ENCODE results near the gene NID1.

DNA sequence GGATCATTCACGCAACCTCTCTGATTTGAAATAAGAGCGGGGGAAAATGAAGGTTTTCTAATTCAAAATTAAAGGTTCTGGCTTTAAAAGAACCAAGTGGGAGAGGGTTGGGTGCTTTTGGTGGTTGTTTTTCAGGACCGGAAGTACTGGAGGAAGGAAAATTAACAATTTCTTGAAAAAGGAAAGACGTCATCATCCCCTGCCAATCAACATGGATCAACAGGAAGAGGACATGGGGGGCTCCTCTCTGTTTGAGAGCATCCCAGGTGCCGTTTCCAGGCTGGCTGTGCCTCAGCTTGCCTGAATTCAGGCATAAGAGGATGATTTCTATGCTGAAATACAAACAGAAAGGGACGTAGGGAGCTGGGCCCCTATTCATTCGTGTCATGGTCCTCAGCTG is 21.6 kb upstream of the NID1 start:
- TF ChIP-seq, protein P1, sequence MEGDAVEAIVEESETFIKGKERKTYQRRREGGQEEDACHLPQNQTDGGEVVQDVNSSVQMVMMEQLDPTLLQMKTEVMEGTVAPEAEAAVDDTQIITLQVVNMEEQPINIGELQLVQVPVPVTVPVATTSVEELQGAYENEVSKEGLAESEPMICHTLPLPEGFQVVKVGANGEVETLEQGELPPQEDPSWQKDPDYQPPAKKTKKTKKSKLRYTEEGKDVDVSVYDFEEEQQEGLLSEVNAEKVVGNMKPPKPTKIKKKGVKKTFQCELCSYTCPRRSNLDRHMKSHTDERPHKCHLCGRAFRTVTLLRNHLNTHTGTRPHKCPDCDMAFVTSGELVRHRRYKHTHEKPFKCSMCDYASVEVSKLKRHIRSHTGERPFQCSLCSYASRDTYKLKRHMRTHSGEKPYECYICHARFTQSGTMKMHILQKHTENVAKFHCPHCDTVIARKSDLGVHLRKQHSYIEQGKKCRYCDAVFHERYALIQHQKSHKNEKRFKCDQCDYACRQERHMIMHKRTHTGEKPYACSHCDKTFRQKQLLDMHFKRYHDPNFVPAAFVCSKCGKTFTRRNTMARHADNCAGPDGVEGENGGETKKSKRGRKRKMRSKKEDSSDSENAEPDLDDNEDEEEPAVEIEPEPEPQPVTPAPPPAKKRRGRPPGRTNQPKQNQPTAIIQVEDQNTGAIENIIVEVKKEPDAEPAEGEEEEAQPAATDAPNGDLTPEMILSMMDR (IDR thresholded peaks at IDR 0.05): no peak
- TF ChIP-seq POLR2A (IDR thresholded peaks at IDR 0.05) (no peak), POLR2AphosphoS5 (IDR thresholded peaks at IDR 0.05) (no peak)
